Spleen (tissue), 11 donors: ENCODE data around the gene PLSCR2. TPM values are rescaled to one million over a fixed set of nuclear protein-coding genes. Genes with fewer than 3 reads are reported as not detected.

Source experiments
- DNase-seq: peaks from one replicate; pipeline ENCODE4 v3.0.0-alpha.2; 2020
- H3K27ac ChIP-seq, 8 donors: fragments of 200-600 bp; sonication (generic) in 7 of 8; 1 replicate in 4 of 8; 2 replicates in 4 of 8; pipeline versions ENCODE4 v1.5.0 to v1.8.0; 2016 to 2021; ENCODE audit warnings: inconsistent platforms in 4 of 8, mild to moderate bottlenecking in 4 of 8, moderate library complexity in 1 of 8
- H3K27me3 ChIP-seq, 7 donors: fragments of 200-600 bp; sonication (generic) in 6 of 7; replicated peaks in 1 of 7; 1 replicate in 4 of 7; 2 replicates in 3 of 7; pipeline versions ENCODE4 v1.5.0 to v1.8.0; 2016 to 2021; ENCODE audit warnings: inconsistent platforms in 3 of 7, mild to moderate bottlenecking in 1 of 7
- H3K36me3 ChIP-seq, 6 donors: fragments of 200-600 bp; sonication (generic) in 5 of 6; 1 replicate in 4 of 6; 2 replicates in 2 of 6; pipeline versions ENCODE4 v1.5.0 to v1.8.0; 2016 to 2021; ENCODE audit warnings: inconsistent platforms in 2 of 6
- H3K4me1 ChIP-seq, 6 donors: fragments of 200-600 bp; sonication (generic) in 5 of 6; 1 replicate in 3 of 6; 2 replicates in 3 of 6; pipeline versions ENCODE4 v1.5.0 to v1.8.0; 2016 to 2021; ENCODE audit warnings: inconsistent platforms in 3 of 6
- H3K4me3 ChIP-seq, 8 donors: fragments of 200-600 bp; sonication (generic) in 7 of 8; 1 replicate in 4 of 8; 2 replicates in 4 of 8; pipeline versions ENCODE4 v1.5.0 to v1.8.0; 2016 to 2021; ENCODE audit warnings: inconsistent platforms in 4 of 8, mild to moderate bottlenecking in 4 of 8, moderate library complexity in 2 of 8
- H3K9me3 ChIP-seq, 8 donors: fragments of 200-600 bp; sonication (generic) in 7 of 8; 1 replicate in 4 of 8; 2 replicates in 4 of 8; pipeline versions ENCODE4 v1.5.0 to v1.8.0; 2016 to 2021; ENCODE audit warnings: inconsistent platforms in 4 of 8
- POLR2A ChIP-seq, 3 donors: fragments of 450-650 bp; IDR thresholded peaks; one replicate each; pipeline ENCODE4 v1.5.1; 2017; ENCODE audit warnings: antibody characterized with exemption in 3 of 3, mild to moderate bottlenecking in 1 of 3
- POLR2AphosphoS5 ChIP-seq, 3 donors: sonication (generic); formaldehyde crosslinking; IDR thresholded peaks; one replicate each; pipeline ENCODE4 v1.5.1; 2017; ENCODE audit warnings: antibody characterized with exemption in 3 of 3
- WGBS, 5 donors: extraction: QIAGEN DNeasy Blood & Tissue Kit in 3 of 5; methylation state at CpG; one replicate each; pipeline versions ENCODE4 v1.1.5 to v1.1.7; 2013 to 2018; 5-methylcytosine and 5-hydroxymethylcytosine counted together
- intact Hi-C: fragments of 100-400 bp; cut with DNase I; formaldehyde crosslinking; loops from one replicate; pipeline ENCODE4 v1.15.0; 2023; ENCODE audit warnings: low total_unique reads
- polyA plus RNA-seq, 3 donors: library from polyadenylated mRNA; stranded (reverse); fragments of 200-250 nt; gene quantifications; one replicate each; pipeline ENCODE4 v1.2.1, GENCODE V29; 2013
- total RNA-seq, 7 donors: library from RNA; depleted of rRNA in 3 of 7; stranded (reverse); fragments of >200 nt in 3 of 7; fragmentation: NEBNext Ultra II Directional in 4 of 7; extraction: Animal tissue kit (Norgen Biotek cat#: 25700) in 4 of 7; gene quantifications; one replicate each; pipeline versions ENCODE4 v1.1.0 to v1.2.1, GENCODE V29; 2016 to 2021
- TF ChIP-seq, protein P1 (sequence below), 11 experiments: fragments of 200-600 bp in 7 of 11; fragments of 450-650 bp in 4 of 11; sonication (generic) in 4 of 11; IDR thresholded peaks in 8 of 11; conservative IDR thresholded peaks in 3 of 11; 1 replicate in 7 of 11; 2 replicates in 4 of 11; pipeline versions ENCODE4 v1.4.0 to v1.8.0; 2016 to 2021; ENCODE audit warnings: antibody characterized with exemption in 11 of 11, inconsistent platforms in 4 of 11, mild to moderate bottlenecking in 1 of 11
- donor health status: healthy with polysubstance abuse.
- donor health status: DM: no; HTN: no; CAD: no; lungs with moderate emphysema.
- donor health status: DM: no; HTN: no; CAD: no.
- donor health status: Bipolar disorder and iron deficiency.
- donor health status: healthy.
- donor health status: DM: no; HTN: no; CAD: no.
- donor health status: DM: yes; HTN: yes; CAD: no.

Gene PLSCR2
- total and polyA plus RNA-seq, 10 donors = 0.66 TPM; not detected in 9

DNA sequence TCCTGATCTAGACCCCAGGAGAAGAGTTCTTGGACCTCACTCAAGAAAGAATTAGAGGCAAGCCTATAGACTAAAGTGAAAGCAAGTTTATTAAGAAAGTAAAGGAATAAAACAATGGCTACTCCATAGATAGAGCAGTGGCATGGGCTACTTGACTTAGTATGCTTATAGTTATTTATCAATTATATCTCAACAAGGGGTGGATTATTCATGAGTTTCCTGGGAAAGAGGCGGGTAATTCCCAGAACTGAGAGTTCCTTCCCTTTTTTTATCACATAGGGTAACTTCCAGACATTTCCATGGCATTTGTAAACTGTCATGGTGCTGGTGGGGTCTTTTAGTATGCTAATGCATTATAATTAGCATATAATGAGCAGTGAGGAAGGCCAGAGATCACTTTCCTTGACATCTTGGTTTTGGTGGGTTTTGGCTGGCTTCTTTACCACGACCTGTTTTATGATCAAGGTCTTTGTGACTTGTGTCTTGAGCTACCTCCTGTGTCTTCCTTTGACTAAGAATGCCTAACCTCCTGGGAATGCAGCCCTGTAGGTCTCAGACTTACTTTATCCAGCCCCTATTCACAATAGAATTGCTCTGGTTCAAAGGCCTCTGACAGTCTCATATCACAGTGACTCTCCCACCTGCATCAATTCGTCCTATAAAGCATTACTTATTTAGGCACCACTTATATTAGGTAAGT, 35.3 kb upstream of the PLSCR2 start:
- Histone ChIP-seq H3K9me3 (no peaks in the 10 kb centered on the region), H3K4me3 (no peak overlapping the region), H3K27me3 (no peaks in the 10 kb centered on the region), H3K27ac (no peak overlapping the region), H3K36me3 (no peaks in the 10 kb centered on the region), H3K4me1 (peaks cover 0 to 26% (median 9%) of the 10 kb centered on the region in 6 donors)
- intact Hi-C loops = no loop called here
- TF ChIP-seq, protein P1, sequence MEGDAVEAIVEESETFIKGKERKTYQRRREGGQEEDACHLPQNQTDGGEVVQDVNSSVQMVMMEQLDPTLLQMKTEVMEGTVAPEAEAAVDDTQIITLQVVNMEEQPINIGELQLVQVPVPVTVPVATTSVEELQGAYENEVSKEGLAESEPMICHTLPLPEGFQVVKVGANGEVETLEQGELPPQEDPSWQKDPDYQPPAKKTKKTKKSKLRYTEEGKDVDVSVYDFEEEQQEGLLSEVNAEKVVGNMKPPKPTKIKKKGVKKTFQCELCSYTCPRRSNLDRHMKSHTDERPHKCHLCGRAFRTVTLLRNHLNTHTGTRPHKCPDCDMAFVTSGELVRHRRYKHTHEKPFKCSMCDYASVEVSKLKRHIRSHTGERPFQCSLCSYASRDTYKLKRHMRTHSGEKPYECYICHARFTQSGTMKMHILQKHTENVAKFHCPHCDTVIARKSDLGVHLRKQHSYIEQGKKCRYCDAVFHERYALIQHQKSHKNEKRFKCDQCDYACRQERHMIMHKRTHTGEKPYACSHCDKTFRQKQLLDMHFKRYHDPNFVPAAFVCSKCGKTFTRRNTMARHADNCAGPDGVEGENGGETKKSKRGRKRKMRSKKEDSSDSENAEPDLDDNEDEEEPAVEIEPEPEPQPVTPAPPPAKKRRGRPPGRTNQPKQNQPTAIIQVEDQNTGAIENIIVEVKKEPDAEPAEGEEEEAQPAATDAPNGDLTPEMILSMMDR (IDR thresholded peaks at IDR 0.05 in 8 of 11, conservative IDR thresholded peaks at IDR 0.05 in 3 of 11) = no peak
- TF ChIP-seq POLR2A (IDR thresholded peaks at IDR 0.05) = no peak
- TF ChIP-seq POLR2AphosphoS5 (IDR thresholded peaks at IDR 0.05) = no peak
- 63 to 84% (median 71%) methylated on average over 3 of the region's 3 CpGs for WGBS, 5 donors
- DNase-seq = no peak

DNA sequence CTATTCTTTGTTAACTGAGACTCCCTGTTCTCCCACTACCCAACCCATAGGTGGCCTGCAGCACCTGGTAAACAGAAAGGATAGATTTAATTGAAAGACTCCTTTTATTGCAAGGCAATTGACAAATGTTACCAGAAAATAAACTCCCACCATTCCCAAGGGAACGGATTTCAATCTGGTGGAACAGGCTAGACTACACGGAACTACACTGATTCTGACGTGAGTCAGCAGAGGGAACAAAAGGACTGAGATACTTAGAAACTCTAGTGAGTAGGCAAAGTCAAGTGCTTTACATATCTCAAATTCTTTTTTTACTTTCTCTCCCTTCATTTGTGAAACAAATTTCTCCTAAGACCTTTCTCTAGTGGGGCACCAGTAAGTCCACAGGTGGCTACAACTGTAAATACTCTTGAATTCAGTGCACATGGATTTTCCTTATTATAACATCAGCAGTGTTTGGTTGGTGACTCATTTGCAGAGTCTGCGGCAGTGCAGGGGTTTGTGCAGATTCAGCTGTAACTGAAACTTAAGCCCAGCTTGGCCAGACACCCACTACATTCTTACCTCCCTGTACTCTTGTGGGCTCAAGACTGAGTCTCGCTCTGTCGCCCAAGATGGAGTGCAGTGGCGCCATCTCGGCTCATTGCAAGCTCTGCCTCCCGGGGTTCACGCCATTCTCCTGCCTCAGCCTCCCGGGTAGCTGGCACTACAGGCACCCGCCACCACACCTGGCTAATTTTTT, 34.3 kb upstream of the PLSCR2 start:
- Histone ChIP-seq H3K27me3 (no peaks in the 10 kb centered on the region), H3K4me3 (no peak overlapping the region), H3K36me3 (no peaks in the 10 kb centered on the region), H3K4me1 (peaks cover 0 to 26% (median 9%) of the 10 kb centered on the region in 6 donors), H3K9me3 (no peaks in the 10 kb centered on the region), H3K27ac (no peak overlapping the region)
- TF ChIP-seq, protein P1 (IDR thresholded peaks at IDR 0.05 in 8 of 11, conservative IDR thresholded peaks at IDR 0.05 in 3 of 11) = no peak
- TF ChIP-seq POLR2AphosphoS5 (IDR thresholded peaks at IDR 0.05) (peak in 2 of 3 donors; percentile 16 to 56), POLR2A (IDR thresholded peaks at IDR 0.05) (no peak)
- WGBS, 5 donors = 83 to 90% (median 86%) methylated on average over 12 of the region's 12 CpGs
- DNase-seq = no peak
- intact Hi-C loops = no loop called here

DNA sequence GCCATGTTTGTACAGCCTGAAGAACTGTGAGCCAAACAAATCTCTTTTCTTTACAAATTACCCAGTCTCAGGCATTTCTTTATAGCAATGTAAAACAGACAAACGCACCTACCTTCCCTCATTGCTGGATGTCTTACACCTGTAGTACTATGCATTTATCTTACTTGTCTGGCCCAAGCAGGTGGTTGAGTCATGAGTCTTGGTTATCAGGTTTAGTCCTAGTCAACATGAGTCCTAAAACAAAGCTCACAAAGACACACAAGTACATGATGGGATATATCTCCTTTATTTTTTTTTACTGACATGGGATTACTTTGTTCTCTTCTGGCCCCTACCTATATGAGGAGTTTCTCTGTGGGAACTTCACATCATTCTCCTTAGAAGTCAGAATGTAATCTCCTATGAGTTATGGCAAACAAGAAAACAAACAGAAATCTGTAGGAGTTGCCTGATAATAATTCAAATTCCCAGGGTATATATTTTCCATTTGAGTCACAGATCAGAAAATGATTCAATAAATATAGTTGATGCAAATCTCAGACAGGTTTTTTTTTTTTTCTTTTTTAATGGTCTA, 33.6 kb upstream of the PLSCR2 start:
- no peaks in the 10 kb centered on the region for H3K36me3 ChIP-seq
- no peak for DNase-seq
- TF ChIP-seq POLR2AphosphoS5 (IDR thresholded peaks at IDR 0.05) (no peak), POLR2A (IDR thresholded peaks at IDR 0.05) (no peak)
- TF ChIP-seq, protein P1 (IDR thresholded peaks at IDR 0.05 in 8 of 11, conservative IDR thresholded peaks at IDR 0.05 in 3 of 11) = no peak
- peaks cover 0 to 25% (median 9%) of the 10 kb centered on the region in 6 donors for H3K4me1 ChIP-seq
- H3K4me3 ChIP-seq = no peak overlapping the region
- H3K27ac ChIP-seq = no peak overlapping the region
- H3K27me3 ChIP-seq = no peaks in the 10 kb centered on the region
- H3K9me3 ChIP-seq = no peaks in the 10 kb centered on the region
- 94 to 100% (median 96%) methylated on average over 1 of the region's 1 CpG for WGBS, 5 donors
- intact Hi-C loops = no loop called here

DNA sequence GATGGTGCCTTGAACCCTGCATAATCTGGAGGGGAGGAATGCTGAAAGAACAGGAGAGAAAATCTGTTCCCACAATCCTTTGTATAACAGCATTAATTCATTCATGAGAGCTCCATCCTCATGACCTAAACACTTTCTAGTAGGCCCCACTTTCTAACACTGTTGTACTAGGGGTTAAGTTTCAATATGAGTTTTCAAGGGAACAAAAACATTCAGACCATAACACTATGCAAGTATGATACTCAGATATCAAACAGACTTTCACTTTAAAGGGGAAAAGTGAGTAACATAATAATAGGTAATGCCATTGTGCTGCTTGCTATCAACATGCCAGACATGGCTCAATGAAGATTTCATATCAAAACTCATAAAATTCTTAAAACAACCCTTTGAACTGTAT, 32.4 kb upstream of the PLSCR2 start:
- no peak overlapping the region for H3K4me3 ChIP-seq
- no peak for DNase-seq
- H3K27ac ChIP-seq = no peak overlapping the region
- H3K4me1 ChIP-seq = peaks cover 0 to 13% (median 4%) of the 10 kb centered on the region in 6 donors
- TF ChIP-seq, protein P1 (IDR thresholded peaks at IDR 0.05 in 8 of 11, conservative IDR thresholded peaks at IDR 0.05 in 3 of 11) = no peak
- no peak for TF ChIP-seq POLR2A (IDR thresholded peaks at IDR 0.05)
- TF ChIP-seq POLR2AphosphoS5 (IDR thresholded peaks at IDR 0.05) = no peak
- H3K27me3 ChIP-seq = peaks cover 0 to 7% (median 0%) of the 10 kb centered on the region in 7 donors
- intact Hi-C loops = no loop called here
- peaks cover 0 to 9% (median 3%) of the 10 kb centered on the region in 8 donors for H3K9me3 ChIP-seq
- no peaks in the 10 kb centered on the region for H3K36me3 ChIP-seq
